Stimulated activated CD8-positive, alpha-beta memory T cell treated with anti-CD3 and anti-CD28 coated beads, Interleukin-12 subunit alpha, Interleukin-12 subunit beta, amount 100 ng/mL, for 24 hours (primary cell): Measurements from ENCODE around the gene MPP1.

Experiments
- DNase-seq: peaks from one replicate; pipeline ENCODE4 v3.0.0-alpha.2; 2020; ENCODE audit errors: extremely low read depth

The MPP1 gene

GRCh38 chrX:154775419-154776349 is 29.6 kb downstream of the MPP1 start:
- no peak for DNase-seq

GRCh38 chrX:154774622-154775021 is 30.7 kb downstream of the MPP1 start:
- no peak for DNase-seq

- DNase-seq, result peak; percentile 92
Measured at GRCh38 chrX:154762537-154763296, 42.6 kb downstream of the MPP1 start, which contains the start of gene DKC1. DKC1 (plus strand) TSS chrX:154762864; CDS start chrX:154762966, 102 bp downstream.

- no peak for DNase-seq
Measured at GRCh38 chrX:154761977-154762536, 43.2 kb downstream of the MPP1 start.

DNA sequence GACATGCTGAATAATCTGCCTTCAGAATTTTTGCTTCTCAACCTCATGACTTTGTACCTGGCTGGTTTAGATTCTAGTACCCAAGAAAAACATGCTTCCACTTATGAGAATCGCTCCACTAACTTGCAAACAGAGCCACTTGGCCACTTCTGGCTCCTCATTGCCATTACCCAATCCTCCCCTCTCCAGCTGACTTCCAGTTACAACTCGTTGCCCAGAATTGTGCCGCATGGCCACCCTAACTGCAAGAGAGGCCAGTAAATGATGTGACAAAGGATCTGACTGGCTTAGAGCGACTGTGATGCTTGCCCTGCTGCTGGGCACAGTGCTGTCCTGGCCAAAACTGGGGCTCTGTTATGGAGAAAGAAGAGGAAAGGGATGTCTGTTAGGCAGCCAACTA is 46.6 kb downstream of the MPP1 start:
- DNase-seq, result no peak

GRCh38 chrX:154751669-154752271 is 53.5 kb downstream of the MPP1 start:
- no peak for DNase-seq

GRCh38 chrX:154751203-154751668 is 54.0 kb downstream of the MPP1 start:
- DNase-seq, result no peak

DNA sequence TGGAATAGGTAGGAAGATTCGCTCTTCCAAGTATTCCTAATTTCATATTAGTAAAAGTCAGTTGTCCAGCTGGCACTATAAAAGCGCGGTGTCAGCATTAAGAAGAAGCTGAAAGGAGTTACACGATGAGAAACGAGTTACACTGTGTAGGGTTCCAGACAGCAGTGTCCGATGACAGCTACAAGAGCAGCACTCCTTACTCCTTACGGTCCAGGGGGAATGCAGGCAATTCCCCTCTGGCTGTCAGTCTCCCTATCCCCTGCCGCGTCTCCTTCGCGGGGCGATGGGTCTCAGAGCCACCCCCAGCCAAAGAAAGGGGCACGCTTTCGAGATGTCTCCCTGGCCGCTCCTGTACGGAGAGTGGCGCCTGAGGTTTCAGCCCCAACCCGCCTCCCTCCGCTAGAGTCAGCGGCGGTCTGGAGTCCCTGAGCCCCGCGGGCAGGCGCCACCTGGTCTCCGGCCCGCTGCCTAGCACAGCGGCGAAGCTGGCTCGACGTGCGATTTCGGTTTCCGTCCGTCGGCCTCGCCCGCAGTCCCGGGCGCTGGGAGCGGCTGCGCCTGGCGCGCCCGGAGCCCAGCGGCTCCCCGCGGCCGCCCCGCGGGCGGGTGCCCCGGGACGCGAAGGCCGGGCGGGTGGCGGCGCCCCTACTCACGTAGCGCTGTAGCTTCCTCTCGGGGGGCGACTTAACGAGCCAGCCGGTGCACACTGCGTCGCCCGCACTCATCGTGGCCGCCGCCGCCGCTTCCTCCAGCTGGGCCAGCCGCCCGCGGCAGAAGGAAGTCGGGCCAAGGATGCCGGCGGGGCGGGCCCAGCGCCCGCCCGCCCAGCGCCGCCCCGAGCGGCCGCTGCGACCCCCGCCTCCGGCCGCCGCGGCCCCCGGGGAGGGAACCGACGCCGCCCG is 54.7 kb downstream of the MPP1 start, which contains the start of gene GAB3:
TSS of gene GAB3 (minus strand) at position 777 of the 902 bp plus-strand sequence. CDS start at position 725, 52 bp downstream.
- no peak for DNase-seq

GRCh38 chrX:154749856-154750255 is 55.4 kb downstream of the MPP1 start:
- no peak for DNase-seq

- DNase-seq, result no peak
Measured at GRCh38 chrX:154748712-154749339, 56.5 kb downstream of the MPP1 start.

GRCh38 chrX:154742613-154743012 is 62.7 kb downstream of the MPP1 start:
- no peak for DNase-seq

DNA sequence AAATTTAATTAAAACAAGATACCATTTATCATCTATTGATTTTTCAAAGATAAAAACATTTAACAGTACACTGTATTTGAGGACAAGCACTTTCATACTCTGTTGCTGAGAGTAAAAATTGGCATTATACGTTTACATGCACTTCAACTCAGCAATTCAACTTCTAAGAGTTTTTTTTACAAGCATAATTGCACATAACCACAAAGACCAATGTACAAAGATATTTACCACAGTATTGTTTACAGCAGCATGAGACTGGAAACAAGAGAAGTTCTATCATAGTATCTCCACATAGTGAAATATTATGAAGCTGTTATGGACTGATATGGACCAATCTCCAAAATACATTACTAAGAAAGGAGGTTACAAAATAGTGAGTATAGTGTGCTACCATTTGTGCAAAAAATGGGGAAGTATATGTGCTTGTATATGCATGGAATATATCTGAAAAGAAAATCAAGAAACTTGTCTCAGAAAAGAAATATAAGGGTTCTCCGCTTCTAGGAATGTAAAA is 65.3 kb downstream of the MPP1 start:
- no peak for DNase-seq

DNA sequence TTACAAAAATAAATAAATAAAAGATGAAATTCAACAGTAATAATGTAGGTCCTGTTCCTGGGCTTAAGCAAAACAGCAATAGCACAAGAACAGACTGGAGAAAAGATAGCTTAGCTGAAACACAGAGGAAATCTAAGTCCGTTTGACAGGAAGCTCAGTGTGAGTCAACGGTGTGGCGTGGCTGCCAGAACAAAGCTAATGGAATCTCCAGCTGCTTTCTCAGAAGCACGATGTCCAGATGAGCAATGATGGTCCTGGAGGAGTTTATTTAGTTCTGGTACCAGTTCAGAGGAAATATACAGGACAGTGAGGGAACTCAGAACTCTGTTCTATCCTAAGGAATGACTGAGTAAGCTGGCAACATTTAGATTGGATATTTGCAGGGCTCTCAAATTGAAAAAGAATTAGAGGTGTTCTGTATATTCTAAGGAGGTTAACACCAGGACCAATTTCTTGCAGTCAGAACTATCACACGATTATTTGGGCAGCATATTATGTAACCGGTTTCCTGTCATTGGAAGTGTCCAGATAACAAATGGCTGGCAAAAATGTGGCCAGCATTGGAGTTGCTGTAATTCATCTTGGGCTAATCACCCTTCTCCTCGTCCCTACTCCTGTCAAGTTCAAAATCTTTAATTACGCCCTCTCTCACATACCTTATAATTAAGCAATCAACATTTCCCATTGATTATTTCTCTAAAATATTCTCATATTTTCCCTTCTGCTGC is 67.1 kb downstream of the MPP1 start:
- DNase-seq, result no peak

GRCh38 chrX:154737136-154737535 is 68.1 kb downstream of the MPP1 start:
- no peak for DNase-seq

- DNase-seq, result no peak
Measured at GRCh38 chrX:154735695-154736393, 69.4 kb downstream of the MPP1 start.

DNA sequence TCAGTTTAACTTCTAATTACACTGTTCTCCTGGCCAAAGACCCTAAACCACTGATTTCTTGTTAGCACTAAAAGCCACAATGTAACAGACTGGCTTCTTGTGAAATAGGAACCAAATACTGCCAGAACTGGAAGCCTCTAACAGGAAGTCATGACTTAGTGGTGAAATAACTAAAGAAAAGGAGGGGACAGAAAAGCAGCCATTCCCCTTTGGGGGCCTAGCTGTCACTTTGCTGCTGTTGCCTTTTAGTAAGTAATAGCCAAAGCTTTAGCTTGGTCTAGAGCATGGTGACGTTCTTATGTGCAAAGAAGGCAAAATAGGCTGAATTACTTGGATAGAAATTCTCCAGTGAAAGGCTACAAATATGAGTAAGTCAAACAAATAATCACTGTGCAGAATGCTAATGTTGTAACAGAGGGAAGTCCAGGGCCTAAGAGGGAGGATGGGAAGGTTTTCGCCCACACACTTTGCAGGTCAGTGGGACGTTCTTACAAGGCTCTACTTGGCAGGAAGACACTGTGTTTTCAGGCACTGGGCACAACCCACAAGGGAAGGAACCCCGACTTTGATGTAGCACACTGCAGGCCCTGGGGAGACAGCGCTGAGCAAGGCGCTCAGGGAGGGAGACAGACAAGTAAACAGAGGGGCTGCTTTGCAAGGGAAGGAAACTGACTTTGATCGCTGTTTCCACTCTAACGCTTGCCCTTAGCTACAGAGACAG is 71.1 kb downstream of the MPP1 start:
- no peak for DNase-seq

DNA sequence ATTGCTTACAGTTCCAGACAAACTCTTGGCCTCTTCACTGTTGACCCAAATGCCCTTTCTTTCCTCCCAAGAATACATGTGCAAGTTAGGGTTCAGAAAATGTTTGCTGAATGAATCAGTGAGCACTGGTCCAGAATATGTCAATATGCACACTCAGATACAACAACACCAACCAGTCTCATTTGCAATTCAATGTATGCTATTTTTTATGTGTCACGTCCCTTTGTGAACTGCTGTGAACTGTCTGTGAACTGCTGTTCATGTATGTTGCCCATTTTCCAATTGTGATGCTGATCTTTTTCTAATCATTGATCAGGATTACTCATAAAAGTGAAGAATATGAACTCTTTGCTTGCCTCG is 72.2 kb downstream of the MPP1 start:
- no peak for DNase-seq

DNA sequence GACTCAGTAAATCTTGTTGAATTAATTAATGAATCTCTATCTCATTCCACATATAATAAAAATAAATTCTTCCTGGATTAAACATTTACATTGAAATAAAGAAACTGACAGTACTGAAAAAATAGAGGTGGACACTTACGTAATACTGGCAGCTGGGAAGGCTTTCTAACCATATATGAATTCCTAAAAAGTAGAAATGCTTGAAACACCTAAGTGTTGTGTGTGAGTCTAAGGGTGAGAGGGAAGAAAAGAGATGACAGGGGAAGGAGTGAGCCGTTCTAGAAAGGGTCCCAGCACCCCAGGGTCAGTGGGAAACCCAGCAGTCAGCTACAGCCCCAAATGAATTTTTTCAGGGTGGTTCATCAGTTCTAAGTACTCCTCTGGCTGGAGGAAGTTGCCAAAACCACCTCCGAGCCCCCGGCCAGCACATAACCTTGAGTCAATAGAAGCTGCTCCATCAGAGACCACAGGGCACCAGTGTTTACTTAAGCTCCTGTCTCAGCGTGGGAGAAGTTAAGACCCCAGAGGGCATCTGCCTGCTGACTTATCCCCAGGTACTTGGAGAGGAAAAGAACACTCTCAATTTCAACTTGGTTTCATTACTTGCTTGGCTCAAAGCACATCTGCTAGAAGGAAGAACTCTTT is 72.7 kb downstream of the MPP1 start:
- no peak for DNase-seq
